Activated CD4-positive, alpha-beta T cell treated with anti-CD3 and anti-CD28 coated beads for 36 hours (primary cell): ENCODE measurements around the gene DGKD. TPM values are rescaled to one million over a fixed set of nuclear protein-coding genes. Genes with fewer than 3 reads are reported as not detected.
"Not testable (repeated sequence)": the region's sequence is repeated elsewhere in the genome, so short reads cannot be mapped to it uniquely, and the experiment has no call there.

Experiments used
- ATAC-seq: fragments of 200-7000 bp; cut with Tn5 transposase; one replicate; pipeline ENCODE4 v1.10.0; 2021; ENCODE audit warnings: mild to moderate bottlenecking, moderate library complexity
- CTCF ChIA-PET: fragments of 350-600 bp; sonication (Branson Sonifier 250); formaldehyde crosslinking; loops from one replicate; lab custom pipeline; 2021; ENCODE audit warnings: antibody characterized with exemption; lab: Charles Lee
- POLR2A ChIA-PET: fragments of 350-600 bp; sonication (Branson Sonifier 250); formaldehyde crosslinking; loops from one replicate; lab custom pipeline; 2021; ENCODE audit warnings: antibody characterized with exemption, inconsistent platforms; lab: Charles Lee
- DNase-seq: peaks from one replicate; pipeline ENCODE4 v3.0.0-alpha.2; 2020
- H3K27ac Mint-ChIP-seq: one replicate; pipeline ENCODE4 v1.8.0; 2021; ENCODE audit warnings: mixed read lengths
- H3K27me3 Mint-ChIP-seq: one replicate; pipeline ENCODE4 v1.8.0; 2021; ENCODE audit warnings: mixed read lengths
- H3K36me3 Mint-ChIP-seq: one replicate; pipeline ENCODE4 v1.8.0; 2021; ENCODE audit warnings: low read depth, mixed read lengths
- H3K4me1 Mint-ChIP-seq: one replicate; pipeline ENCODE4 v1.8.0; 2021; ENCODE audit warnings: mixed read lengths
- H3K4me3 Mint-ChIP-seq: one replicate; pipeline ENCODE4 v1.8.0; 2021; ENCODE audit warnings: mild to moderate bottlenecking, moderate library complexity, mixed read lengths
- H3K9me3 Mint-ChIP-seq: one replicate; pipeline ENCODE4 v1.8.0; 2021; ENCODE audit warnings: low read depth, mixed read lengths
- intact Hi-C, 2 experiments: fragments of 100-400 bp; cut with DNase I in 1 of 2; cut with micrococcal nuclease in 1 of 2; formaldehyde crosslinking; loops; one replicate each; pipeline versions ENCODE4 v1.14.2 to v1.15.1; 2022 to 2024; cut with DNase I, micrococcal nuclease
- total RNA-seq, 2 experiments: library from RNA; stranded (reverse); gene quantifications; one replicate each; pipeline ENCODE4 v1.2.3, GENCODE V29; 2021

The DGKD gene
- total RNA-seq, 2 experiments from 2014 or later = 57.0 to 62.6 TPM

DNA sequence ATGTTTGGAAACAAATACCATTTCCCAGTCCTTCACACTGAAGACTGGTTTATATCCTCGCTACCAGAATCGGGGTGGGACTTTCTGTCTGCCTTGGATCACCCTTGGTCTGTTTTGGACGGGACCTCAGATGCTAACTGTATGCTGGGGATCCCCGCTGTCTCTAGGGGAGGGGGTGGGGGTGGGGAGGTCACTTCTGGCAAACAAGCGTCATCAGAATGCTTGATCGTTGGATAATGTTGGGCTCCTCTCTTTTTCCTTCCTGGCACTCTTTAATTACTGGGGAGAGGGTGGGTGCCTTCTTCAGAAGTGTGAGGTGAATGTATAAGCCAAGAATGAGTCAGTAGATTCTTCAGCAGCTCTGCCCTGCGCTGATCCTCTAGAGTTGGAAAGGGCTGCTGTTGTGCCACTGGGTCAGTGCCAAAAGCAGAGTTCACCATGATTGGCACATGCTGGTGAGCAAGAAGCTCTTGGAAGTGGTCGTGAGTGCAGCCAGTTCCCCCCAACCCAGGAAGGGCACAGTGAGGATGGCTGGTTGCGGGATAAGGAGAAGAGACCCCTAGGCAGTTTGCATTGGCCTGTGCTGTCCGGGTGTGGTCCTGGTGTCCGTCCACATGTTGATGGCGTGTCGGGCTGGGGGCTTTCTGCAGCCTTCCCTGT, 32.2 kb downstream of the DGKD start:
- peak; percentile 83 for ATAC-seq
- H3K36me3 Mint-ChIP-seq = peaks cover 8% of the 10 kb centered on the region
- H3K27ac Mint-ChIP-seq = peak overlapping the region; percentile 88
- H3K9me3 Mint-ChIP-seq = no peaks in the 10 kb centered on the region
- intact Hi-C loops = loop anchor here in 1 of 2 experiments (5.0 to 10.0 kb wide), 2 partner anchors 34 to 58 kb away; partner anchors contain the start of gene DGKD
- peak overlapping the region; percentile 37 for H3K4me3 Mint-ChIP-seq
- DNase-seq = peak; percentile 60
- H3K4me1 Mint-ChIP-seq = peaks cover 60% of the 10 kb centered on the region
- POLR2A ChIA-PET = interaction anchor here (0.7 to 1.2 kb wide), 2 partner anchors 14 to 51 kb away, joined by 3 to 4 read pairs; no protein-coding TSS in a partner anchor
- no peaks in the 10 kb centered on the region for H3K27me3 Mint-ChIP-seq
- CTCF ChIA-PET = interaction anchor here (0.6 to 1.3 kb wide), 3 partner anchors 14 to 23 kb away, joined by 3 to 5 read pairs (median 3); no protein-coding TSS in a partner anchor

- DNase-seq (no peak), ATAC-seq (no peak)
- H3K27me3 Mint-ChIP-seq = no peaks in the 10 kb centered on the region
- ChIA-PET POLR2A (interaction anchor here (1.2 kb wide), 1 partner anchor 13 kb away, joined by 3 read pairs; no protein-coding TSS in a partner anchor), CTCF (interaction anchor here (0.6 to 1.3 kb wide), 2 partner anchors 17 to 24 kb away, joined by 3 read pairs; no protein-coding TSS in a partner anchor)
- no peaks in the 10 kb centered on the region for H3K9me3 Mint-ChIP-seq
- H3K27ac Mint-ChIP-seq = no peak overlapping the region
- intact Hi-C loops = loop anchor here in 1 of 2 experiments (5.0 to 10.0 kb wide), 2 partner anchors 35 to 58 kb away; partner anchors contain the start of gene DGKD
- H3K36me3 Mint-ChIP-seq = peaks cover 13% of the 10 kb centered on the region
- H3K4me1 Mint-ChIP-seq = peaks cover 57% of the 10 kb centered on the region
- H3K4me3 Mint-ChIP-seq = no peak overlapping the region
These were observed 32.9 kb downstream of the DGKD start for GRCh38 chr2:233387225-233387624.

- Mint-ChIP-seq H3K4me3 (no peak overlapping the region), H3K27ac (no peak overlapping the region), H3K27me3 (no peaks in the 10 kb centered on the region), H3K4me1 (peaks cover 51% of the 10 kb centered on the region), H3K9me3 (no peaks in the 10 kb centered on the region), H3K36me3 (peaks cover 8% of the 10 kb centered on the region)
- ChIA-PET POLR2A (interaction anchor here (0.6 to 1.2 kb wide), 2 partner anchors 13 to 202 kb away, joined by 3 to 4 read pairs; no protein-coding TSS in a partner anchor), CTCF (interaction anchor here (1.2 to 1.4 kb wide), 3 partner anchors 10 to 16 kb away, joined by 3 to 4 read pairs (median 3); no protein-coding TSS in a partner anchor)
- no peak for ATAC-seq
- intact Hi-C loops = loop anchor here in 1 of 2 experiments (5.0 to 10.0 kb wide), 2 partner anchors 36 to 57 kb away; partner anchors contain the start of gene DGKD
- no peak for DNase-seq
These were observed 33.6 kb downstream of the DGKD start for GRCh38 chr2:233387667-233388528.

DNA sequence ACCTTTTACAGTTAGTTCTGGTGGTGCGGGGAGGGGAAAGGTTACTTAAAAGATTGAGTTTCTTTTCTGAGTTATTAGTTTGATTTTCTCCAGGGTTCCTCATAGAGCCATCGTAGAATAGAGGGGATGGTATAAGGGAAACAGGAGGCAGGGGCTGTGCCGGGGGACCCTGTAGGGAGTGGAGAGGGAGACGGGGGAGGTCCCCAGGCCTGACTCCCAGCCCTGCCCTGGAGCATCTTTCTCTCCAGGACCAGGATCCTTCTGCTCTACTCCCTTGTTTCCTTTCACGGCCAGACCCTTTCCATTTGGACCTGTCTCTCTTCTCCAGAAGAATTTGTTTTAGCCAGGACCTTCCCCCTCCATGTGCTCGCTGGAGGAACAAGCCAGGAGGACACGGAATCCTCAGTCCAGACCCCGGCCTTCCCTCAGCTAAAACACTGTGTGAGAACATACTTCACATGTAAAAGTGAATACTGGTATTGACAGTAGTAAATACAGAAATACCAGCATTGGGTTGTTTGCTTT, 35.4 kb downstream of the DGKD start:
- Mint-ChIP-seq H3K36me3 (peaks cover 13% of the 10 kb centered on the region), H3K4me3 (no peak overlapping the region), H3K4me1 (peaks cover 34% of the 10 kb centered on the region), H3K9me3 (no peaks in the 10 kb centered on the region), H3K27me3 (no peaks in the 10 kb centered on the region), H3K27ac (no peak overlapping the region)
- ChIA-PET CTCF (interaction anchor here (1.4 kb wide), 1 partner anchor 12 kb away, joined by 4 read pairs; no protein-coding TSS in a partner anchor), POLR2A (no interaction called here)
- intact Hi-C loops = loop anchor here in 1 of 2 experiments (5.0 to 10.0 kb wide), 2 partner anchors 37 to 55 kb away; partner anchors contain the start of gene DGKD
- no peak for ATAC-seq
- no peak for DNase-seq

GRCh38 chr2:233395687-233396086, 41.4 kb downstream of the DGKD start:
- H3K36me3 Mint-ChIP-seq = peaks cover 32% of the 10 kb centered on the region
- POLR2A ChIA-PET = no interaction called here
- H3K4me1 Mint-ChIP-seq = peaks cover 37% of the 10 kb centered on the region
- intact Hi-C loops = no loop called here
- H3K27ac Mint-ChIP-seq = no peak overlapping the region
- no peak overlapping the region for H3K4me3 Mint-ChIP-seq
- no peaks in the 10 kb centered on the region for H3K27me3 Mint-ChIP-seq
- DNase-seq (no peak), ATAC-seq (no peak)
- H3K9me3 Mint-ChIP-seq = no peaks in the 10 kb centered on the region
- CTCF ChIA-PET = interaction anchor here (0.5 to 0.6 kb wide), 2 partner anchors 81 to 189 kb away, joined by 3 read pairs; no protein-coding TSS in a partner anchor

DNA sequence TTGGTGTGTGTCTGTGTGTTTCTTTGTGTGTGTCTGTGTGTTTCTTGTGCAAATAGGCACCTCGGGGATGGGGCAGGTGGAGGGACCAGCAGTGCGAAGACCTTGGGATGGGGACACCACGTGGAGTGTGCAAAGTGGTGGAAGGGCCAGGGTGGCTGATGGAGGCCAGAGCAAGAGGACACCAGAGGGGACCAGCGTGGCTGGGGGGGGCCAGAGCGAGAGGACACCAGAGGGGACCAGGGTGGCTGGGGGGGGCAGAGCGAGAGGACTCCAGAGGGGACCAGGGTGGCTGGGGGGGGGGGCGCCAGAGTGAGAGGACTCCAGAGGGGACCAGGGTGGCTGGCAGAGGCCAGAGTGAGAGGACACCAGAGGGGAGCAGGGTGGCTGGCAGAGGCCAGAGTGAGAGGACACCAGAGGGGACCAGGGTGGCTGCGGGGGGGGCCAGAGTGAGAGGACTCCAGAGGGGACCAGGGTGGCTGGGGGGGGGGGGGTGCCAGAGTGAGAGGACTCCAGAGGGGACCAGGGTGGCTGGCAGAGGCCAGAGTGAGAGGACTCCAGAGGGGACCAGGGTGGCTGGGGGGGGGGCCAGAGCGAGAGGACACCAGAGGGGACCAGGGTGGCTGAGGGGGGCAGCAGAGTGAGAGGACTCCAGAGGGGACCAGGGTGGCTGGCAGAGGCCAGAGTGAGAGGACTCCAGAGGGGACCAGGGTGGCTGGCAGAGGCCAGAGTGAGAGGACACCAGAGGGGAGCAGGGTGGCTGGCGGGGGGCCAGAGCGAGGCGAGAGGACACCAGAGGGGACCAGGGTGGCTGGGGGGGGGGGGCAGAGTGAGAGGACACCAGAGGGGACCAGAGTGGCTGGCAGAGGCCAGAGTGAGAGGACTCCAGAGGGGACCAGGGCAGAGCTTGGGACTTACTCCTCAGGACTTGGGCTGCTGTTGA, 42.7 kb downstream of the DGKD start:
- DNase-seq, intact Hi-C loops, CTCF ChIA-PET, ATAC-seq, H3K27me3 Mint-ChIP-seq, H3K4me3 Mint-ChIP-seq, H3K9me3 Mint-ChIP-seq: not testable (repeated sequence)
- H3K4me1 Mint-ChIP-seq = peaks cover 46% of the 10 kb centered on the region
- H3K27ac Mint-ChIP-seq = peak overlapping the region; percentile 5
- peaks cover 28% of the 10 kb centered on the region for H3K36me3 Mint-ChIP-seq
- POLR2A ChIA-PET = interaction anchor here (0.6 kb wide), 1 partner anchor 8 kb away, joined by 4 read pairs; no protein-coding TSS in a partner anchor

DNA sequence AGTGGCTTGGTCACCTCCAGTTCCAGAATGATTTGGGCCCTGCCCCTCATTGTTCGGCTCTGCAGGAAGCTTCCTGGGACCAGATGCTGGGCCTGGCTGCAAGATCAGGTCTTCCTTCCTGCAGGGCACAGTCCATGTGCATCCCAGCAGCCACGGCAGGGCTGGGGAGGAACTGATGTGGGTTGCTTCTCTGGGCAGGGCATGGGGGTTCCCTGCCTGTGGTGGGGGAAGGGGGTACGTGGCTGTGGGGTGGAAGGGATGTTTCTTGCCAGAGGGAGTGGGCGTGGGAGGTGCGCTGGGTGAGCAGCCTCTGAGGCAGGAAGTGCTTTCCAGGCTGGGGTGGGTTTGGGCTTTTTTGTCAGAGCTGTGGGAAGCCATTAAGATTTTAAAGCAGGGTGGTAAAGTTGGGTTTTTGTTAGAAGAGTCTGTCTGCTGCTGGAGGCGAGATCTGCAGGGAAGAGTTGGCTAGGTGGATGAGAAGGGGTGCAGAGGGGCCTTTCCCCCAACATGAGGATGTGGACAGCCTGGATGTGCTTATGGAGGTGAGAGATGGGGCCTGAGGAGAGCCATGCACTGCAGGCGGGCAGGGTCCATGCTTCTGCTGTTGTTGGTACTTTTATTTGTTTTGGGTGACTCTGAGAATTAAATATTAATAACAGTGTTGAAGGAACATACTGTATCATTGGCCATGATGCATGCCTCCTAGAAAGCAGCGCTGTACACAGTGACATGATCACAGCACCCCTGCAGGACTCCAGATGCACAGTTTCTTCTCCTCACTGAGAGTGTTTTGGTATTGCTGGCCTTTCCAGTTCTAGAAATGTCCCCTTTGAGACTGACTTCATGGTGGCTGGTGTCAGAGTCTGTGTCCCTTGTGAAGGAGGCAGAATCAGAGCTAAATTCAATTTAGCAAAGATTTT, 45.3 kb downstream of the DGKD start:
- H3K4me1 Mint-ChIP-seq = peaks cover 60% of the 10 kb centered on the region
- intact Hi-C loops = loop anchor here in 1 of 2 experiments (2.0 to 5.0 kb wide), 2 partner anchors 15 to 313 kb away; partner anchors contain the start of gene UGT1A5
- ATAC-seq (peak; percentile 62), DNase-seq (peak; percentile 74)
- H3K9me3 Mint-ChIP-seq = no peaks in the 10 kb centered on the region
- H3K36me3 Mint-ChIP-seq = peaks cover 26% of the 10 kb centered on the region
- ChIA-PET CTCF (interaction anchor here (0.9 to 10.4 kb wide), 3 partner anchors 16 to 146 kb away, joined by 3 to 167 read pairs (median 4); no protein-coding TSS in a partner anchor), POLR2A (interaction anchor here (1.1 kb wide), 1 partner anchor 13 kb away, joined by 3 read pairs; no protein-coding TSS in a partner anchor)
- no peaks in the 10 kb centered on the region for H3K27me3 Mint-ChIP-seq
- H3K4me3 Mint-ChIP-seq = peak overlapping the region; percentile 10
- peak overlapping the region; percentile 81 for H3K27ac Mint-ChIP-seq

- Mint-ChIP-seq H3K27me3 (no peaks in the 10 kb centered on the region), H3K9me3 (no peaks in the 10 kb centered on the region), H3K27ac (peak overlapping the region; percentile 87), H3K4me1 (peaks cover 62% of the 10 kb centered on the region), H3K4me3 (no peak overlapping the region), H3K36me3 (peaks cover 23% of the 10 kb centered on the region)
- intact Hi-C loops = loop anchor here in 1 of 2 experiments (5.0 kb wide), 1 partner anchor 312 kb away; the partner anchor contains the start of gene UGT1A5
- DNase-seq = no peak
- ChIA-PET POLR2A (interaction anchor here (1.1 kb wide), 1 partner anchor 13 kb away, joined by 3 read pairs; no protein-coding TSS in a partner anchor), CTCF (interaction anchor here (0.8 to 10.4 kb wide), 5 partner anchors 12 to 147 kb away, joined by 3 to 167 read pairs (median 3); no protein-coding TSS in a partner anchor)
- ATAC-seq = peak; percentile 25
These were observed 46.0 kb downstream of the DGKD start for GRCh38 chr2:233400341-233400740.

GRCh38 chr2:233400961-233401360, 46.7 kb downstream of the DGKD start:
- Mint-ChIP-seq H3K4me3 (no peak overlapping the region), H3K4me1 (peaks cover 59% of the 10 kb centered on the region), H3K27ac (peak overlapping the region; percentile 87), H3K27me3 (no peaks in the 10 kb centered on the region), H3K36me3 (peaks cover 20% of the 10 kb centered on the region), H3K9me3 (no peaks in the 10 kb centered on the region)
- intact Hi-C loops = loop anchor here in 1 of 2 experiments (5.0 kb wide), 1 partner anchor 311 kb away; the partner anchor contains the start of gene UGT1A5
- ATAC-seq = peak; percentile 23
- POLR2A ChIA-PET = interaction anchor here (1.1 kb wide), 1 partner anchor 14 kb away, joined by 3 read pairs; no protein-coding TSS in a partner anchor
- CTCF ChIA-PET = interaction anchor here (0.8 to 10.4 kb wide), 6 partner anchors 11 to 147 kb away, joined by 3 to 167 read pairs (median 4); no protein-coding TSS in a partner anchor
- no peak for DNase-seq
